Keratinocyte (primary cell): ENCODE data around the gene EDC3. TPM values are rescaled to one million over a fixed set of nuclear protein-coding genes. Genes with fewer than 3 reads are reported as not detected.

ENCODE experiments used
- DNase-seq: peaks from one replicate; pipeline ENCODE4 v3.0.0-alpha.2; 2011; ENCODE audit warnings: low read depth, missing footprints, low spot score
- FAIRE-seq: peaks from 2 replicates; lab custom pipeline; 2011; peaks lifted over from hg19 to GRCh38; lab: Jason Lieb, UNC
- H2AFZ ChIP-seq: 2 replicates; pipeline ENCODE4 v1.6.0; 2012; ENCODE audit warnings: low read length, control low read depth, inconsistent platforms; ENCODE audit not compliant: control insufficient read depth
- H3K27ac ChIP-seq: 2 replicates; pipeline ENCODE4 v1.5.1; 2011; ENCODE audit warnings: low read length; ENCODE audit not compliant: control insufficient read depth, insufficient read depth
- H3K27me3 ChIP-seq: 3 replicates; pipeline ENCODE4 v1.6.0; 2011; ENCODE audit warnings: low read length; ENCODE audit not compliant: control insufficient read depth, insufficient read depth; ENCODE audit errors: extremely low read depth
- H3K36me3 ChIP-seq, 2 experiments: 2 replicates in 1 of 2; 3 replicates in 1 of 2; pipeline ENCODE4 v1.5.1; 2011; ENCODE audit warnings: low read length in 2 of 2, mild to moderate bottlenecking in 1 of 2; ENCODE audit not compliant: control insufficient read depth in 2 of 2, insufficient read depth in 2 of 2; ENCODE audit errors: extremely low read depth in 1 of 2
- H3K4me1 ChIP-seq: 3 replicates; pipeline ENCODE4 v1.5.1; 2011; ENCODE audit warnings: low read length; ENCODE audit not compliant: control insufficient read depth, insufficient read depth; ENCODE audit errors: extremely low read depth
- H3K4me2 ChIP-seq: 3 replicates; pipeline ENCODE4 v1.6.0; 2011; ENCODE audit warnings: low read depth, low read length; ENCODE audit not compliant: control insufficient read depth, insufficient read depth; ENCODE audit errors: extremely low read depth
- H3K4me3 ChIP-seq, 3 experiments: fragments of 200-600 bp in 1 of 3; sonication (generic) in 1 of 3; 2 replicates in 2 of 3; 3 replicates in 1 of 3; pipeline ENCODE4 v1.5.1; 2011 to 2016; ENCODE audit warnings: low read length in 3 of 3, mild to moderate bottlenecking in 3 of 3, control low read depth in 2 of 3, inconsistent platforms in 1 of 3, low read depth in 1 of 3, mixed read lengths in 1 of 3, mixed run types in 1 of 3, moderate library complexity in 1 of 3; ENCODE audit not compliant: control insufficient read depth in 2 of 3, insufficient read depth in 2 of 3; ENCODE audit errors: extremely low read depth in 1 of 3
- H3K79me2 ChIP-seq: 2 replicates; pipeline ENCODE4 v1.6.0; 2012; ENCODE audit warnings: low read length; ENCODE audit not compliant: control insufficient read depth, insufficient read depth
- H3K9ac ChIP-seq: 3 replicates; pipeline ENCODE4 v1.6.0; 2011; ENCODE audit warnings: low read length; ENCODE audit not compliant: control insufficient read depth, insufficient read depth; ENCODE audit errors: extremely low read depth
- H3K9me1 ChIP-seq: 3 replicates; pipeline ENCODE4 v1.6.0; 2011; ENCODE audit warnings: low read length; ENCODE audit not compliant: control insufficient read depth, insufficient read depth; ENCODE audit errors: extremely low read depth
- H3K9me3 ChIP-seq: 2 replicates; pipeline ENCODE4 v1.5.1; 2012; ENCODE audit warnings: low read depth, low read length; ENCODE audit not compliant: control insufficient read depth
- H4K20me1 ChIP-seq: 3 replicates; pipeline ENCODE4 v1.6.0; 2011; ENCODE audit warnings: low read length; ENCODE audit not compliant: control insufficient read depth, insufficient read depth; ENCODE audit errors: extremely low read depth
- CTCF ChIP-seq, 3 experiments: IDR thresholded peaks in 1 of 3; conservative IDR thresholded peaks in 1 of 3; optimal IDR thresholded peaks in 1 of 3; 2 replicates in 2 of 3; 3 replicates in 1 of 3; pipeline versions ENCODE3 to v1.5.1; 2011; ENCODE audit warnings: low read length in 3 of 3, mild to moderate bottlenecking in 3 of 3, moderate library complexity in 2 of 3, control low read depth in 1 of 3, inconsistent platforms in 1 of 3; ENCODE audit not compliant: insufficient read depth in 2 of 3; ENCODE audit errors: extremely low read depth in 1 of 3
- EZH2 ChIP-seq: IDR thresholded peaks from one replicate; pipeline ENCODE4 v1.6.1; 2012; ENCODE audit warnings: inconsistent platforms, mild to moderate bottlenecking, low read length, moderate library complexity
- dilution Hi-C: fragments of 300-500 bp; cut with MboI; formaldehyde crosslinking; loops from one replicate; pipeline ENCODE4 v1.7.0; 2020; ENCODE audit warnings: low sequenced_read_pairs; ENCODE audit not compliant: extremely low pct_ligation_motif_present
- polyA plus RNA-seq, 5 experiments: library from polyadenylated mRNA; depleted of rRNA in 3 of 5; stranded (reverse) in 3 of 5; stranded (forward) in 1 of 5; unstranded in 1 of 5; fragments of >200 nt; gene quantifications; 1 replicate in 1 of 5; 2 replicates in 3 of 5; 3 replicates in 1 of 5; pipeline versions ENCODE4 v1.2.1 to v1.2.3, GENCODE V29; 2011 to 2012; ENCODE audit warnings: missing spikeins in 2 of 5, low read depth in 1 of 5, low replicate concordance in 1 of 5

Gene EDC3
- polyA plus RNA-seq, 1 donor (not counting 4 experiments of a cell fraction or from before 2014, with no cell fraction given) = 33.6 TPM

DNA sequence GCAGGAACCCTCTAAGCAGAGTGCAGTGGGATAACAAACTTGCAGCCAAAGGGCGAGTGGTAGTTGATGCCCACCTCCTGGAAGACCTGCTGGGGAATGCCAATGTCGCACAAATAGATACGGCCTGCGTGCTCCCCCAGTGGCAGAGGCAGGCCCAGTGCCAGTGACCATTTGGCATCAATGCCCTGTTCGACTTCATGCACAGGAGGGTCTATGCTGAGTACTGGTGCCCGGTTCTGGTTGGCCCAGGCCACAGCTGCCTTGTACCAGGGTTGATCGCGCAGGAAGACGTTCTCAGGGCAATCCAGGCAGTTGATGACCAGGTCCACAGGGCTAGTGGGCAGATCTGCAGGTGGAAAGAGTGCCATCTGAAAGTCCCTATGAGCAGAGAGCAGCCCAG lies 63.2 kb downstream of the EDC3 start:
- no peak for FAIRE-seq
- no peak for TF ChIP-seq EZH2
- no peak for TF ChIP-seq CTCF (optimal IDR thresholded peaks at IDR 0.05 in 1 of 3, IDR thresholded peaks at IDR 0.05 in 1 of 3, conservative IDR thresholded peaks at IDR 0.05 in 1 of 3; ENCODE audit: extremely low read depth in 1 of 3, insufficient read depth in 2 of 3, low read length in 3 of 3)
- H3K36me3 ChIP-seq = peaks cover 40 to 62% of the 10 kb centered on the region in 2 experiments
- H3K9me3 ChIP-seq = no peaks in the 10 kb centered on the region
- DNase-seq = no peak
- H3K9me1 ChIP-seq = no peaks in the 10 kb centered on the region
- H4K20me1 ChIP-seq = peaks cover 8% of the 10 kb centered on the region
- no peak overlapping the region for H3K9ac ChIP-seq
- H3K27me3 ChIP-seq = no peaks in the 10 kb centered on the region
- H2AFZ ChIP-seq = no peak overlapping the region
- no peaks in the 10 kb centered on the region for H3K79me2 ChIP-seq
- no peaks in the 10 kb centered on the region for H3K4me1 ChIP-seq
- H3K4me3 ChIP-seq = no peak overlapping the region
- no peak overlapping the region for H3K27ac ChIP-seq
- H3K4me2 ChIP-seq = no peak overlapping the region
- dilution Hi-C loops = no loop called here

DNA sequence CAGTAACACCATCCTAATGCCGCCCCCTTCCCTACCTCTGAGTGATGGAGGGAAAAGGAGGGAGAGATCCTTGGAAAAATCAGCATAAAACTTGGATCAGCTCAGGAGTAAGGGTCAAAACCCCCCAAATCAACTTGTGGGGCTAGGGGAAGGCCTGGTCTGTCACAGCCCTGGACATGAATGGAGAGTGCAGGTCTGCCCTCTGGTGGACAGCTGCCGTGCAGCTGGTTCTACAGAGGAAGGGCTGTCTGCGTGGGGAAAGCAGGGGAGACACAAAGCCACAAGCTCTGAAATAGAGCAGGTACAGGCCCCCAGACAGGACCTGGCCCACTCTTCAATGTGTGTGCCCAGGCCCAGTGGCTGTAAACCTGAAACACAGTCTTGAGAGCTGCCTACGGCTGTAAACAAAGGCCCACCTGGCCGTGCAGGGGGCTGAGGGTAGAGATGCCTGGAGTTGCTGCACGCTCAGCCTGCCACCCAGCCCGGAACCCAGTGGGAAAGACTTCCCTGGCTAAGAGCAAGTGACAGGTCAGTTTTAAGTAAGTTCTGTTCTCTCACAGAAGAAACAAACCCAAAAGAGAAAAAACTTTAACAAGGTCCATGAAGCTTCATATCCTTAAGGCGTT lies 63.8 kb downstream of the EDC3 start:
- dilution Hi-C loops = no loop called here
- no peak for FAIRE-seq
- Histone ChIP-seq H3K27me3 (no peaks in the 10 kb centered on the region), H2AFZ (no peak overlapping the region), H3K4me1 (no peaks in the 10 kb centered on the region), H3K36me3 (peaks cover 40 to 68% of the 10 kb centered on the region in 2 experiments), H3K9me3 (no peaks in the 10 kb centered on the region), H3K4me2 (no peak overlapping the region), H3K9me1 (no peaks in the 10 kb centered on the region), H3K9ac (no peak overlapping the region), H3K4me3 (no peak overlapping the region), H4K20me1 (peaks cover 8% of the 10 kb centered on the region), H3K27ac (no peak overlapping the region), H3K79me2 (no peaks in the 10 kb centered on the region)
- TF ChIP-seq EZH2 (no peak), CTCF (optimal IDR thresholded peaks at IDR 0.05 in 1 of 3, IDR thresholded peaks at IDR 0.05 in 1 of 3, conservative IDR thresholded peaks at IDR 0.05 in 1 of 3; ENCODE audit: extremely low read depth in 1 of 3, insufficient read depth in 2 of 3, low read length in 3 of 3) (peak; percentile 90 to 91 (median 90))
- no peak for DNase-seq
